Measurements from ENCODE around the gene CERS6. TPM values are rescaled to one million over a fixed set of nuclear protein-coding genes. Genes with fewer than 3 reads are reported as not detected.

The CERS6 gene
- total and polyA plus RNA-seq, 2 of the 8 experiments (the other 6 are each of a cell fraction or from before 2014, with no cell fraction given) = 6.8 to 28.2 TPM

DNA sequence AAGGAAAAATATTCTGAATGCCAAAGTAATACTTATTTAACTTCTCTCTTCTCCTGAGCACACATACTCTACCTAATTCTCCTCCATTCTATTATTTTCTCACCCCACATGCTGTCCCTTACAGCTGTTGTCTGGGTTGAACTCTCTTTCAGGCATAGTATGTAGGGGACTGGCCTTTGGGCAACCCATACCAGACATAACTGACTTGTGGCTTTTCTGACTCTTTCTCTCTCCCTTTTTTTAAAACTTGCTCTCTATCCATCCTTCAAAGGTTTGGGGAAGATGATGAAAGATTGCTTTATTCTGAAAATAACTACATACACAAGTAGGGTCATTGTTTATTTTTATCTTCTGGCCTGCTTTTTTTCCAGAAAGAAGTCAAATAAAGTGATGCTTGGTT lies 276.4 kb downstream of the CERS6 start:
- H3K18ac ChIP-seq (ENCODE audit: extremely low read depth, low read length) = no peak overlapping the region
- H3K23me2 ChIP-seq (ENCODE audit: low read depth, low read length) = no peaks in the 10 kb centered on the region
- H4K8ac ChIP-seq (ENCODE audit: extremely low read depth, insufficient read depth, low read length) = no peak overlapping the region
- H4K91ac ChIP-seq (replicated peaks; ENCODE audit: insufficient read length, low read length) = no peak overlapping the region
- no peak overlapping the region for H3K4me2 ChIP-seq (ENCODE audit: insufficient read depth in 1 of 2, low read depth in 2 of 2, low read length in 2 of 2)
- no peak overlapping the region for H3K9ac ChIP-seq (replicated peaks in 1 of 4; ENCODE audit: extremely low read depth in 1 of 4, low read depth in 3 of 4, low read length in 3 of 4)
- no peak overlapping the region for H3K4ac ChIP-seq (replicated peaks; ENCODE audit: insufficient read length, low read depth, low read length)
- H3K79me1 ChIP-seq (ENCODE audit: low read depth, low read length) = no peaks in the 10 kb centered on the region; the same call in 1 of the 2 replicates
- FAIRE-seq = no peak
- H4K20me1 ChIP-seq (replicated peaks in 1 of 2; ENCODE audit: control insufficient read depth in 1 of 2, insufficient read depth in 2 of 2, low read length in 2 of 2) = no peaks in the 10 kb centered on the region
- H3K27me3 ChIP-seq (replicated peaks in 1 of 4; ENCODE audit: control insufficient read depth in 3 of 4, extremely low read depth in 1 of 4, insufficient read depth in 3 of 4, low read length in 3 of 4) = no peaks in the 10 kb centered on the region
- H2AFZ ChIP-seq (ENCODE audit: low read length) = no peak overlapping the region
- no peaks in the 10 kb centered on the region for H3K79me2 ChIP-seq (ENCODE audit: control insufficient read depth in 1 of 2, insufficient read depth in 2 of 2, low read length in 2 of 2)
- no peak overlapping the region for H3K23ac ChIP-seq (ENCODE audit: insufficient read length)
- H3K36me3 ChIP-seq (ENCODE audit: control insufficient read depth in 2 of 4, insufficient read depth in 4 of 4, low read length in 3 of 4) = no peaks in the 10 kb centered on the region
- H2BK20ac ChIP-seq (ENCODE audit: low read length) = no peak overlapping the region
- H3K56ac ChIP-seq (replicated peaks; ENCODE audit: insufficient read length, low read depth, low read length) = no peak overlapping the region
- H4K5ac ChIP-seq (ENCODE audit: insufficient read length, low read depth, low read length) = no peak overlapping the region
- H3K9me3 ChIP-seq (ENCODE audit: insufficient read depth in 2 of 2, low read depth in 1 of 2, low read length in 1 of 2) = no peaks in the 10 kb centered on the region
- peaks cover 1 to 16% (median 4%) of the 10 kb centered on the region in 4 experiments; a peak in 4 of 7 replicates for H3K4me1 ChIP-seq (replicated peaks in 1 of 4; ENCODE audit: control insufficient read depth in 3 of 4, insufficient read depth in 4 of 4, low read length in 3 of 4)
- no peak overlapping the region for H2BK120ac ChIP-seq (replicated peaks; ENCODE audit: low read depth, low read length)
- no peak overlapping the region for H3K4me3 ChIP-seq (ENCODE audit: extremely low read depth in 1 of 4, insufficient read depth in 2 of 4, low read depth in 3 of 4, low read length in 4 of 4)
- H2BK15ac ChIP-seq (ENCODE audit: low read length) = no peak overlapping the region
- H2BK5ac ChIP-seq (ENCODE audit: low read depth, low read length) = no peak overlapping the region
- H2AK5ac ChIP-seq (ENCODE audit: low read depth, low read length) = no peak overlapping the region
- no peak overlapping the region for H3K27ac ChIP-seq (ENCODE audit: low read depth, low read length)
- no peak overlapping the region for H2BK12ac ChIP-seq (ENCODE audit: low read depth, low read length)
- H3K14ac ChIP-seq (ENCODE audit: insufficient read length) = no peak overlapping the region
- CTCF ChIA-PET (ENCODE audit: partially characterized antibody) = interaction anchor here (1.1 to 1.5 kb wide), 2 partner anchors 26 to 393 kb away, joined by 3 to 4 read pairs; no protein-coding TSS in a partner anchor
- DNase-seq (ENCODE audit: low read depth in 1 of 2, low spot score in 2 of 2) = no peak
- POLR2A ChIA-PET (ENCODE audit: partially characterized antibody) = no interaction called here
- no peak for TF ChIP-seq CHD7 (IDR thresholded peaks at IDR 0.05; ENCODE audit: insufficient replicate concordance, low read length)
